Stimulated activated CD8-positive, alpha-beta memory T cell treated with anti-CD3 and anti-CD28 coated beads, Interleukin-2, amount 100 ng/mL, for 48 hours (primary cell): ENCODE results near the gene CAPN13.

Experiments
- DNase-seq, 2 donors: peaks; one replicate each; pipeline ENCODE4 v3.0.0-alpha.2; 2020; ENCODE audit warnings: low read depth in 2 of 2

Gene CAPN13

DNA sequence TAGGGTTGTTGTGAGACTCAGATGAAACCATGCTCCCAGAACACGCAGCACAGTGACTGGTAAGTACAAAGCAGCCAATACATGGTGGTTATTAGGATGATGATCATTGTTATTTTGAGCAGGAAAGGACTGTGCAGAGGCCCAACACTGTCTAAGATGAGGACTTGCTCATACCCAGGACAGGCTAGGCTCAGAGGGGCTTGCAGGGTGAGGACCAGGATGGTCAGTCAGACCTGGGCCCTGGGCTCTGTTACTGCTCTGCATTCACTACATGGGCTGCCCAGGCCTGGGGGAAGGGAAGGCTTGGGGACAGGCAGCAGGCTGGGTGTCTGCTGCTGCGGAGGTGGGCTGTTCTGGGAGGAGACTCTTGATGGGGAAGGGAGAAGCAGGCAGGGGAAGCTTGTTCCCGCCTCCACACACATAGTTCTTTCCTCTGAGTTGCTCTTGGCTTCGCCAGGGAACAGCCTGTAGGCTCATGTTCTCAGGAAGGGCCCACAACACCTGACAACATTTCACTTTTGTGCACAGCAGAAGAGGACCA lies 17.5 kb downstream of the CAPN13 start:
- no peak for DNase-seq

DNA sequence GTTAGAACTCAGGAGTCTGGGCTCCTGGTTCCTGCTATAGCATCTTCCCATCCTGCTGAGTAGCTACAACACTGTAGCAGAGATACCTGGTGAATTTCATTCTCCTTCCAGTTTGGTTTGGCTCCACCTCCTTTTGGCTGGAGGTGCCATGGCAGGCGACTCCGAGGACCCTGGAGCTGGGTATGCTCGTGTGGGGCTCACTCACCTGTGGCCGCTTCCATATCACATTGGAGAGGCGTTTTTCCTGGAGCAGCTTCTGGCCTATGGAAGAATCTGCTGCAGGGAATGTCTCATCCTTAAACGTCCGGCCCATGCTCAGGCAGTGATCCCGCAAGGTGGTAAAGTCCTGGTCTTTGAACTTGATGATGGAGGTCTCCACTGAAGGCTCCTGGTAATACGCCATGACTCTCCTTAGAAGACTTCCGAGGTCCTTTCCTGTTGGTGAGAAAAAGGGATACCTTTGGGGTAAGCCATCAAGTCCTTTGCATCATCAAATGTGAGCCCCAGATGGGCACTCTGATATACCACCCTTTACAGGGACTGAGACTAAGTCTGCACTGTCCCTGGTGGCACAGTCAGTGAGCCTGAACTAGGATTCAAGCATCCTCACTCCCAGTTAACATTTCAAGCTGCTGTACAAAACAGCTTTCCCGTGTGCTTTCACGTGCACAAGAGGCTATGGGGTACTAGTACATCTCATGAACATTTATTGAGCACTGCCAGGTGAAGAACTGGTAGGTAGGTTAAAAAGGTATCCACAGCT lies 20.1 kb downstream of the CAPN13 start:
- no peak for DNase-seq

DNA sequence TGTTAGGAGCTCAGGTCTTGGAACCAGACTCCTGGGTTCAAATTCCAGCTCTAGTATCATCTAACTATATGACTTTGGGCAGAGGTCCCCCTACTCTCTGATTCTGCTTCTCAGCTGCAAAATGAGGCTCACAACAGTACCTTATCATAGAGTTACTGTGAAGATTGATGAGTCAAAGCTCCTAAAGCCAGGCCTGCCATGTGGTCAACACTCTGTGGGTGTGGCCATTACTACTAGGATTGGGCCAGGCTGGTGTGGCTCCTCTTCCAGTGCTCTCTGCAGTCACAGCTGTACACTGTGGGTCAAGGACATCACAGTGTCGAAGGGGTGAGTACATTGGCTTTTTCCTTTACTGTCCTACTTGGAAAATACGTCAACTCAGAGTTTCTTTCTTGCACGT lies 22.6 kb downstream of the CAPN13 start:
- no peak for DNase-seq

DNA sequence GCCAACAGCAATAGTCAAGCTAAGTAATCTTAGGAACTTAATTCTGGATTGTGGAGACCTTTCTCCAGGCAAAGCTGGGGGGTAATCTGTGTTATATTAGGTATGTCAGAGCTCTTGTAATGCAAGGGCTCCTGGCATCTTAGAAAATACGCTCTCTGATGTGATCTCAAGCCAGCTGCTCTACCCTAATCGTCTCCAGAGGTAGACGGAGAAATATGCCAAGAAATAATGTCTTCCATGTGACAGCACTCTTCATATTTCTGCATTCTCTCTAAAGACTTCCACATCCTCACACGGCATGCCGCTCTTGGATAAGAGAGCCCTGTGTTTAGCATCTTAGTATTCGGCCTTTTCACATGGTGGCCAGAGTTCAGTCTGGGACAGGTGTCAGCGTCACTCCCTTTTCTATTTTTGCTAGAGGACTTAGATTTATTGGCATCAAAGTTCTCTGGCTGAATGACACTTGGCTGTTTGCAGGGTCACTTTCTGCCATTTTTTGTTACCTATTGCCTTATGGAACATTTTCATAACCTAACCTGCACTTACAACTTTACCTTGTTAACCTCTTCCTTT lies 25.2 kb downstream of the CAPN13 start:
- no peak for DNase-seq

DNA sequence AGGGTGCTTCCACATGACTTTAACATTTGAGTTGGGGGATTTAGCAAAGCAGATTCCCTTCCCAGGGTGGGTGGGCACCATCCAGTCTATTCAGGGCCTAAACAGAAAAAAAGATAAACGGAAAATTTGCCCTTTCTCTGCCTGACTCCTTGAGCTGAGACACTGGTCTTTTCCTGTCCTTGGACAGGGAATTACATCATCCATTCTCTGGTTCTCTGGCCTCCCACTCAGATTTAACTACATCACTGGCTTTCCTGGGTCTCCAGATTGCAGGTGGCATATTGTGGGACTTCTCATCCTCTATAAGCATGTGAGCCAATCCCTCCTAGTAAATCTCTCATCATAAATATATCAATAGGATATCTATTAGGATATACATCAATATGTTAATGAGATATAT lies 25.8 kb downstream of the CAPN13 start:
- no peak for DNase-seq

DNA sequence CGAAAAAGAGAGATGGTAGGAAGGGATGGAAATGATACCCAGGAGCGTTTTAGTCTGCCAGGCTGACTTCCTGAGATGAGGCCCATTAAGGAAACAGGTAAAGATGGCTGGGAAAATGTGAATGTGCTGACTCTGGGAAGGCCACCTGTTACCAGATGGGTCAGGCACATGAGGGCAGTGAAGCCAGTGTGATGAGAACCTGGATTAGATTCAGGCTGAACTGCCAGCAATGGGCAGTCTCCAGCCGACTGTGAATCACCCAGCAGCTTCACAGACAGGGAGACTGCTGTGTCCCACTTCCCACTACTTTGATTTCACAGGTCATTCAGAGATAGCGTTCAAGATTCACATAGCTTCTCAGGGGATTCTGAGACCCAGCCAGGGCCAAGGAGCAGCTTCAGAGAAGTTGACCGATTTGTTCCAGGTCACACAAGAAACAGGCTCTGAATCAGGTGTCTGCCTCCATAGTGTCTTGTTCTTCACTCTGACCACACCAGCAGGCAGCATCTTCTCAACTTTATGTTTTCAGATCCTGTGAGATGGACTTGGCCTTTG lies 26.4 kb downstream of the CAPN13 start:
- DNase-seq, result no peak

DNA sequence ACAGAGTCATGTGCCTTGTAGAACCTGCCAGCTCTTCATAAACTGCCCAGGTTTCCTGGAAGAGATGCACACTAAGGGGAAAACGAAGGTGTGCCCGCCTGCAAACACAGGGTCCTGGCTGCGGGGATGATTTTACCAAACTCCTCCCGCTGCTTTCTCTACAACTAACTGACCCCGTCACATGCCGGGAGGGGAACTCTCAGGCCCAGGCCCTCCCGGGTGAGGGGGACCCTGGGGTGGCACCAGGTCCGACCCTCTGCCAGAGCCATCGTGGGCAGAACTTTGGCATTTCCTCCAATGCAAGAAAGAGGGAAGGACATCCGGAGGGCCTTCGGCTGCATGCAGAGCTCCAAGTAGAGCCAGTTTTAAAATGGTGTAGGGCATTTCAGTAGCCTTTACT lies 28.6 kb downstream of the CAPN13 start:
- DNase-seq, result no peak

DNA sequence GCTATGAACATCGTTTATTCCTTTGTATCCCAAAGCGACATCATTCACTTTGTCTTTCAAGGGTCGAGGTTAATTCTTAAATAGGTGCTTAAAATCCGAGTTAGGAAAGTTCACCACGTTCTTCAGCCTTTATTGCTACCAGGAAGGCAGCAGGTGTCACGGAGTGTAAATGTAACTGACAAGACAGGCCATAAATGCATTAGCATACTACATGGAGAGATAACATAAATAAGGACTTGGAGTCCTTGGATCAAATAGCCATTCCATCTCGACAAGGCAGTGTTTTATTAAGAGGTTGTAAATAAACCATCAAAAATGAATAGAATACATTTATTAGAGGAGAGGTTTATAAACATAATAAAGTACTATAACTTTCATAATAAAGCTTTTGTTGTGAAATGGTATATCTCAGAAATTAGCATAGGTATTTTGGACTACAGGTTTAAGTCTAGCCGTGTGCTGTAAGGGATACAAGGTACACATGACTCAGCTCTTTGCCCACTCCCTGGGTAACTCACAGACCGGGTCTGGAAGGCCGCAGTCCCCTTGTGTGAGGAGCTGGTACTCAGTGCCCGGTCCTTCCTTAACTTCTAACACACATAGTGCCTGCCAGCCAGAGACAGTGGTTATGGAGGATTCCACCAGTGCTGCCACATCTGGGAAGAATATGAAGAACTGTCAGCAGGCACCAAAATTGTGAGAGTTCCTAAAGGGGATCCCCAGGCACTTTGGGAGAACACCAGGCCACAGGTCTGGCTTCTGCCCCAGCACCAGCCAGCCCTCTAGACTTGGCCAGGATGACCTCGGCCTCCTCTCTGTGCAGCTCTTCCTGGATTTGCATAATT lies 29.4 kb downstream of the CAPN13 start:
- DNase-seq, result no peak

DNA sequence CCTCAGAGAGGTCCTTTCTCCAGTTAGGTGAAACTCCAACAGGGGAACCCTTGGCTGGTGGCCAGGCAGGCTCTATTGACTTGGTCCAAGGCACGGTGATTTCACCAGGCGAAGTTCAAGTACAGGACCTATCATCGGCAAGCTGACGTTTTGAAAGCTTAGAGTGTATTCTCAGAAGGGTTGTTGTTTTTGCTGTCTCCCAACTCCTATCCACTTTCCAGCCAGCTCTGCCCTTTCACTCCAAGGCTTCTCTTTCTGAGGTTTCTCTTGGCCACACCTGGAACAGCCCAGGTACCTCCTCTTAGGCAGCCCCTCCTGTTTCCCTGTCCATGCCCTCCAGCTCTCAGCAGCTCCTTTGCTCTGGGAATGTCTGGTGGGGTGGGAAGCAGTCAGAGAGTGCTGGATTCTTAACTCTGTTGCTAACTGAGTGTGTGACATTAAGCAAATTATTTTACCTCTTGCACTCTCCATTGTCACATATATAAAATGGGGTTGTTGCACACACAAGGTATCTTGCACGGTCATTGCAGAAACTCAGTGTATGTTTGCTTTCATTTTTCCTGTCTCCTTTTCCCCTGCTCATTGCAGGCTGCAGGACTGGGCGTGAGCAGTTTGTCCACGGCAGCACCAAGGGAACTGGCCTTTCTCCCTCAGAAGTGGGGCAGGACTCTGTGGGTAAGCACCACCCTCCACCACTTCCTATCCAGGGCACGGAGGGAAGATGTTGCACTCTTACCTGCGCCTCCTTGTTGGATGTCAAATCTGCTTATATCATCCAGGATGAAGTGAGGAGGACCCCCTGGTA lies 30.2 kb downstream of the CAPN13 start:
- DNase-seq, result no peak

DNA sequence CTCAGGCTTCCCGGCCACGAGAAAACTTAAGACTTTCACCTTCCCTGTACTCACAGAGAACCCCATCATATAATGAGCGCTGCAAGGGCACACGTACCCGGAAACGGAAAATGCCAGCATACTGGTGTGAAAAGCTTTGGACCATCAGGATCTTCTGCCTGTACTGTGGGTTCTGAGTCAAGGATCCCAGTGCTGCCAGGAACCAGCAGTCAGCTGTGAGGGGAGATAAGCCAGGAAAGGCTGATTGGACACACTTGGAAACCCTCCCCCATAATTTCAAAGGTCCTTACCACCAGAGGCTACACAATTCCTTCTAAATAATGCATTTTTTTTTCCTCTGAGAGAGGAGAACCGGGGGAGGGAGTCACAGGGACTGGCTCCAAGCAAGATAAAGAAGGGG lies 31.4 kb downstream of the CAPN13 start:
- no peak for DNase-seq

DNA sequence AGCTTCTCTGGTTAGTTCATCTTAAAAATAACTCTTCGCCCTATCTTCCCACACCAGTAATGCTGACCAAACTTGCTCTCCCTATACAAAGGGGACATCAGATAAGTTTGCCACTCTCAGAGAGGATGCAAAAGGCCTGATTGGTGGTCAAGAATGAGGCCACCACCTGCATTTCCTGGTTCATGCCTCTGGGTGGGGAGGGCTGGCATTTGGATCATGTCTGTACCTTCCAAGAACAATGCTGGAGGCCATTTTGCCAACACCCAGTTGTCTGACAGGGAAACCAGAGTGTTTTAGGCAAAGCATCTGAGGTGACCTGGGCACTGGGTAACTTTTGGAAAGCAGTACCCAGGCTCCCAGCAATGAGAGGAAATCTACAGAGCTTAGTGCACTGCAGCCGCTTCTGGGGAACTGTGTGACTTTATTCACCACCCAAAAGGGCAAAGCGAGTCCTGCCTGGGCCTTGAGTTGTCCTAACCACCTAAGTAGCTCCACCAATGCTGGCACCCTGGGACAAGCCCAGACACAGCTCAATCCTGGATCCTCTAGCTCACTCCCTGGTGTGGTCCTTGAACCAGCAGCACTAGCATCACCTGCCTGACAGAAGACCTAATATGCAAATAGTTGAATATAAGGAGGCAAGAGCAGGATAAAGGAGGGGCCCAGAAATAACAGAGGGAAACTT lies 35.1 kb downstream of the CAPN13 start:
- no peak for DNase-seq

DNA sequence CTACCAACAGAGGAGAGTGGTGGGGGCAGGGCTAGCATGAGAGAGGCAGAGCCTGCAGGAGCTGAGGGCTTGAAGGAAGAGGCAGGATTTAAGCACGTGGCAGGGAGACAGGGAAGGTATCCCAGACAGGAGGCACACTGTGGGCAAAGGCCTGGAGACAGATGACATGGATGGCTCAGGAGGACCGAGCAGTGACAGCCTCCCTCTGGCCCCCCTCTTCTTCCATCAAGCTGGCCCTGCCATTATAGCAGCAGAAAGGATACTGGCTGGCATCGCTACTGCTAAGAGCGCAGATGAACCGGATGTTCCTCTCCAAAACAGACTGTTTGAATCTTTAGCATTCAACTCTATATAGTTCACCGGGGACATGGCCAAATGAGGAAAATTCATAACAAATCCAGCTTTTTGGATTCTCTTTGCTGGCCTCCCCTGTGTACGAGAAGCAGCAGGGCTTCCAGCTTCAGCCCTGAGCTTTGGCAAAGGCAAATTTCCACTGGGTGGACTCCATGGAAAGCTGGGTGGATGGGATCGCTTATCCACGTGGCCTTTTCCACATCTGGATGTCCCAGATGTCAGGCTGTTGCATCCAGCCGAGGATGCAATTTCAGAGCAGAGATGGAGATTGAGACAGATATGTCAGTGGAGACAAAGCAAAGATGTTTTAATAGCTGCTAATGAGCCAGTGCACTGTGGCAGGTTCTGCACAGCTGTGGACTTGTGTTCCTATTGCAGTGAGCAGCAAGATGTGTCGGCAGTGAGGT lies 36.2 kb downstream of the CAPN13 start:
- DNase-seq, result no peak

DNA sequence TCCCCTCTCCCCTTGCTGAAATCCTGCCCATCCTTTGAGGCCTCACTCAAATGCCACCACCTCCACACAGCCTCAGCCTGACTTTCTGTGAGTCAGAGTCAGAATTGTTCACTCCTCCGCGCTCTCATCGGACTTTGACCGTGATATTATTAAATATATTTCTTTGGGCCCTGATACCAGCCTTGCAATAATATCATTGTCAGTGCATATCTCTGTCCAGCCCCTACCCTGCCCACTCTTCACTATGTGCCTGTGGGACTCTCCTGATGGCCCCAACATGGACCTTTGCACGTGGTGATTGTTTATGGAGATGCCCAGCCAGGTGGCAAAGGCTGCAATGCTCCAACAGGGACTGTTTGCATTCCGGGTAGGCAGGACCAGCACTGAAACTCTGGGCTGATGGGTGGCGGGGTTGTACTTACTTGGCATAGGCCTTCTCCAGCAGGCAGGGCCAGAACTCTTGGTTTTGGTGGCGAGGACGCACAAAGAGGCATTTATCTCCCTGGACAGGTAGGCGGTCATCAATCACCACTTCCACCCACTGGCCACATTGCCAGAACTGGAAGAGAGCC lies 37.3 kb downstream of the CAPN13 start:
- no peak for DNase-seq

DNA sequence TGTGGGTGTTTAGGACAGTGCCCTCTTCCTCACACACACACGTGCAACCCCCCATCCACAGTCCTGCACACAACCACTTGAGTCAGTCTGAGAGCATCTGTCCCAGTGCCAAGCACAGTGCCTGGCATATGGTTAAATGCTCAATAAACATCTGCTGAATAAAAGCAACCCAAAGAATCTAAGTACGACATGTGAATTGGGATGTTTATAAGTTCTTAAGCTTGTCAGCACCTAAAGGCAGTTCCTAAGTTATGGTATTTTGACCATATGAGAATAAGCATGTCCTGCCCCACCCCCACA lies 37.8 kb downstream of the CAPN13 start:
- DNase-seq, result no peak

DNA sequence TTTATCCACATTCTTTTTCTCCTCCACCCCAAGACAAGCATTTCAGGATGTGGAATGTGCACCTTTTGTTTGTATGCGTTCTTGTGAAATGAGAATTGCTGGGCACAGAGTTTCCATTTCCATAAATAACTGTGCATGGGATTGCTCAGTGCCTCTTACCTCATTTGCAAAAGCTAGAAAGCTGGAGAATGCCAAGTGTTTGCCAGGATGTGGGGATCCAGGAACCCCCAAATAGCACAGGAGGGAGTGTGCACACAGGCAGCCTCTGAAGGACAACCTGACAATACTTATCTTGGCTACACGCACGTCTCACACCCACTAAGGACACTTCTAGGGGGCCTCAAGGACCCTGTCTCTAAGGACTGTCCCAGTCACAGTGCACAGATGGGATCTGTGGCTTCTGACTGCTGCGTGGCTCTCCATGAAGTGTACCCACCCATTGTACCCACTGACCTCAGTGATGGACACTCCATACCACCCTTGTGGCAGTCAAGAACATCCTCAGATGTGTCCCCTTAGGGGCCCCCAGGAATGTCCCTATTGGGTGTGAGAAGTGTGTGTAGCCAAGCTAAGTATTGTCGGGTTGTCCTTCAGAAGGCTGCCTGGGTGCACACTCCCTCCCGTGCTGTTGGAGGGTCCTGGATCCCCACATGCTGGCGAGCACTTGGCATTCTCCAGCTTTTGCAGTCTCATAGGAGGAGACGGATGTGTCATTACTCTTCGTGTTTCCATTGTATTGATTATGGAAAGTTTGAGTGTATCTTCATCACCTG lies 38.4 kb downstream of the CAPN13 start:
- DNase-seq, result no peak

DNA sequence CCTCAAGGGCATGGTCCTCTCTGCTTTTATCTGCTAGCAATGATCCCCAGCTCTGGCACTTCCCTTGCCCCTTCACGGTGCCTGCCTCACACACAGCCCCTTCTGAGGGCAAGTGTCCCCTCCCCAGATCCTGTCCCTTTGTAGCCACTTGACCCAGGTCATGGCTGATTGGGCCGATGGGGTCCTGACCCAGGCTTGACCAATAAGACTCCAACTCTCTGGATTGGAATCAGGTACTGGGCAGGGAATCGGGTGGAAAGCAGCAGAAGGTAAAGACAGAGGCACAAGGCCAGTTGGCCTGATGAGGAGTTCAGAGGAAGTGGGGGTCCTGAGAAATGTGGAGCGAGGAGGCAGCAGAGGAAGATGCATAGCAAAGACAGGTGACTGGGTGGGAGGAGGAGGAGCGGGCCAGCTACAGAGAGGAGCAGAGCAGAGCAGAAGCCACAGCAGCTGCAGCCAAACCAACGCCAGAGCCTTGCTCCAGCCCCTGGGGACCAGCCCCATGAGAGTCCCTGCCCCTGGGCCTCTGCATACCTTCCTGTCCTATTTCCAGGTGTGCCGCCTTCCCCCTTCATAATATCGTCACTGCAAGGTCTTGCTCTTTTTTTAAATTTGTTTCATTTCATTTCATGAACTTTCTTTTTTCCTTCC lies 39.1 kb downstream of the CAPN13 start:
- no peak for DNase-seq

DNA sequence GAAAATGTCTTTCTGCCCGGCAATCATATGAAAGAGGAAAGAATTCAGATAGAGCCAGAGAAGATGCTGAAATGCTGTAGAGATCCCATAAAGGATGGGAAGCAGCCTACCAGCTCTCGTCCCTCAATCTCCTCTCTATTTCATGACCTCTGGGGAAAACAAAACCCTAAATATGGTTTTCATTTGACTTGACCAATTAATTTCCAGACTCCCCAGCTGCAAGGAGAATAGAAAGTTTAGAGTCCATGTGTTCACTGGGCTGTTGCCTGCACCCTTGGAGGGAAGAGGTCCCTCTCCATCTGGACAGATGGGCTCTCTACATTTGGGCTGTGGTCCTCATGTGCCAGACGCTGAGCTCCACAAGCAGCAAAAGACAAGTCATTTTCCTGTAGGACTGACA lies 40.6 kb downstream of the CAPN13 start:
- DNase-seq, result no peak

DNA sequence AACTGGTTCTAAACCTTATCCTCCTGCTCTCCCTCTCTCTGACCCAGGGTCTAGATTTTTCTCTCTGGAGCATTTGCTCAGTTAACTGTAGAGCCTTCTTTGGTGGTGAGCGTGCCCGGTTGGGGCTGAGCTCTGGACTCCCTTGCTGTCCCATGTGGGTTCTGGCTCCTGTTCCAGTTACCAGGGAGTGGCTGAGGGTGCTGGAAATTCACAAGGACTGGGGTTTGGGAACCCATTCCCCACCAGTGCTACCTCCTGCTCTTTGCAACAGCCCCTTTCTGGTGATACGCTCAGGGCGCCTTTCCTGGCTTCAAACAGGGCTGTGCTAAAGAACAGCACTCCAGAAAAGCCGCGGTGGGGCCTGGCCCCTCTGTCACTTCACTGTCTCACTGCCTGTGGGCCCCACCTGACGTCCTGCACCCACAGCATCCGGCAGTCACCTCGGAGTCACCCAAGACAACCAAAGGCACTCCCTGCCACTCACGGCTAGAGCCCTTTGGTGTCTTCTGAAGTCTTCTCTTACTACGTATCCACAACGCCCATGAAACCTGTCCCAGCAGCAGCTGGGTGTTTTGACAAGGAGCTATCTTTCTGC lies 41.3 kb downstream of the CAPN13 start:
- DNase-seq, result no peak
